Bone marrow (tissue), 2 donors: ENCODE results near the gene CSTF1.
"Not testable (repeated sequence)": the region's sequence is repeated elsewhere in the genome, so short reads cannot be mapped to it uniquely, and the experiment has no call there.

Experiments used
- DNase-seq, 2 donors: peaks; one replicate each; lab custom pipeline; 2025; lab: John Stamatoyannopoulos, UW

CSTF1 gene

DNA sequence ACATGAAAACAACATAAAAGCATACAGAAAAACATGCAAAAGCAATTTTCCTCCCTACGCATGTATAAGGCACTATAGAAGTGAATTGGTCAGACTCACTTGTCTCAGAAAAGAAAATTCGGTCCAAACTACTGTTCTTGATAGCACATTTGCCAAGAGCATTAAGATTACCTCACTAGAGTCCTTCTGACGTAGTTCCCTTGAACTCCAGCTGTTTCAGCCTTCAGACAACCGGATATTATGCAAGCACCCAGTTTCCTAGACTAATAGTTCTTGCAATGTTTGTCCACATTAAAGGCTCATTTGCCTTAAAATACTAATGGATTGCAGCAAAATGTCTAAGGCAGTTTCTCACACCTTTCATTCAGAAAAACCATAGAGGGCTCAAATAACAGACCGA lies 17.1 kb downstream of the CSTF1 start:
- peak in 1 of 2 donors; percentile 41 for DNase-seq

DNA sequence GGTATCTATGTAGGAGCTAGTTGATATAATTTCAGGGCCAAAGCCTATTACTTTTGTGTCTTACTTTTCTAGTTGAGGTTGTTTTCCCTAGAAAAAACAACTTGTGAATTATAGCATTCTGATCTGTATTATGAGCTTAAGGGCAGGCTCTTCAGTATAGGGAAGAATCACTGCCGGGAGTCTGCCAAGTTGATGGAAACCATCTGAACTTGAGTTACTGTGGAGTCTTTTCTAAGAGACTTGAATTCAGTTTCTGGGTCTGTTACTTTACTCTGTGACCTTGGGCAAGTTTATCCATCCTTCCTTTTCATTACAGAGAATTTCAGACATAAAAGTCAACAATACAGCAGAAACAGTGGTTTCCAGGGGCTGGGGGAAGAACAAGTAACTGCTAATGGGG lies 17.5 kb downstream of the CSTF1 start:
- DNase-seq = no peak

DNA sequence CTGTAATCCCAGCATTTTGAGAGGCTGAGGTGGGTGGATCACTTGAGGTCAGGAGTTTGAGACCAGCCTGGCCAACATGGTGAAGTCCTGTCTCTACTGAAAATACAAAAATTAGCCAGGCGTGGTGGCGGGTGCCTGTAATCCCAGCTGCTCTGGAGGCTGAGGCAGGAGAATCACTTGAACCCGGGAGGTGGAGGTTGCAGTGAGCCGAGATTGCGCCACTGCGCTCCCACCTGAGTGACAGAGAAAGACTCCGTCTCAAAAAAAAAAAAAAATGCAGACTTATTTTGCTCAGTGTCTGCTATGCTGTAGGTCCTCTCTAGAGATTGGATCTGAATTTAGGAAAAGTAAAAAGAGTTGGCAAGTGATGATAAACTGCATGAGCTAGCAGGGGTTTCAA lies 18.8 kb downstream of the CSTF1 start:
- DNase-seq = not testable (repeated sequence)

DNA sequence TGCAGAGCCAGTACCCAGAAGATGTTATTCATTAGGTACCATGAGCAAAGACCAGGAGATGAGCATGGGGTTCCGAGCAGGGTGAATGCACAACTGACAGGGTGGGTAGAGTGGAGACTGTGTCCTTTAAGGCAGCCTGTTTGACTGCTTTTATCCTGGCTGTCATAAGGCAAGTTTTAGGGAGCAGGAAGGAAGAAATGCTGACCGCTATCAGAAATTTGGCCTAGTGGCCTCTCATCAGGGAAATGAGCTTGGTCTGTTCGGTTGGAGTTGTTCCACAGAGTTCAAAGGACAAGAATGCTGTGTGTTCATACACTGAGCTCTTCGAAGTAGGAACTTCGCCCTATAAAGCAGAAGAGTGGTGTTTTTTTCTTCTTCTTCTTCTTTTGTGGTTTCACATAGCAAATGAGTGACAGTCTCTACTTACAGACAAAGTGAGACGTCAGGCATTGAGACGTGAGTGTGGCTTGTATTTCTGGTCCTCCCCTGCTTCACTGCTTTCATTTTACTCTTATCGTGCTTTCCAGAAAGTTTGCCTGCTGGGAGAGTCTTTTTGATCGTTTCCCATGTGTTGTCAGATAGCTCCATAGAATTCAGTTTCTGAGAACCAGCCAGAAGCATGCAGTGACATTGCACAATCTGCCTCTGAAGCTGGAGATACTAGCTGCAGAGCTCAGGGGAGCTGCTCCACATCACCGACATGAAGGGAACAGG lies 19.5 kb downstream of the CSTF1 start, which contains the start of gene CASS4:
CASS4 (plus strand) TSS at position 502 of the 714 bp plus-strand sequence; CDS start at position 701, 199 bp downstream.
- DNase-seq = peak in 1 of 2 donors; percentile 82

DNA sequence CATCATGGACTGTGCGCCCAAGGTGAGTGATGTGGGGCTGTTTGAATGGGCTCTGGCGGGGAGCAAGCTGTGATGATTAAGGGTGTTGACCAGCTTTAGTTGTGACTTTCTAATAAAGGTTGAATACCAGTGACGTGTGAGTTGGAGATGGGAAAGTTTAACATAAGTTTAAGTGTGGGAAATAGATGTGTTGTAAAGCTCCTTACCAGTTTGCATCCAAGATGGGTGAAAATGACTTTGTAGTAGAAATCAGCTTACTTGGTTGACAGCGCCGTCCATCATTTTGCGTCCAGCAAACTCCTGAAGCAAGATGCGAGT lies 20.0 kb downstream of the CSTF1 start:
- no peak for DNase-seq

DNA sequence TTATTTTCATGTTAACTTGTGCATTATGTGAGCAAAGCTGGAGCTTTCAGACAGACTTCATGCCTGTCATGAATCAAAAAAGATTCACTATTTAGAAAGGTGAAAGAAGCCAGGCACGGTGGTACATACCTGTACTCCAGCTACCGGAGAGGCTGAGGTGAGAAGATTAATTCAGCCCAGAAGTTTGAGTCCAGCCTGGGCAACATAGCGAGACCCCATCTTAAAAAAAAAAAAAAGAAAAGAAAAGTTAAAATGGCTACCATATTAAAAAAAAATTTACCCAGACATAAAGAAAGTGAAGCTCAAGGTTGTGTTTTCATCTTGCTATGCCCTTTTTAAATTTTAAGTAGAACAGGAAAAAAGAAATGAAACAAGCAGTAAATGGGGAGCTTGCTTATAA lies 20.5 kb downstream of the CSTF1 start:
- DNase-seq = no peak

DNA sequence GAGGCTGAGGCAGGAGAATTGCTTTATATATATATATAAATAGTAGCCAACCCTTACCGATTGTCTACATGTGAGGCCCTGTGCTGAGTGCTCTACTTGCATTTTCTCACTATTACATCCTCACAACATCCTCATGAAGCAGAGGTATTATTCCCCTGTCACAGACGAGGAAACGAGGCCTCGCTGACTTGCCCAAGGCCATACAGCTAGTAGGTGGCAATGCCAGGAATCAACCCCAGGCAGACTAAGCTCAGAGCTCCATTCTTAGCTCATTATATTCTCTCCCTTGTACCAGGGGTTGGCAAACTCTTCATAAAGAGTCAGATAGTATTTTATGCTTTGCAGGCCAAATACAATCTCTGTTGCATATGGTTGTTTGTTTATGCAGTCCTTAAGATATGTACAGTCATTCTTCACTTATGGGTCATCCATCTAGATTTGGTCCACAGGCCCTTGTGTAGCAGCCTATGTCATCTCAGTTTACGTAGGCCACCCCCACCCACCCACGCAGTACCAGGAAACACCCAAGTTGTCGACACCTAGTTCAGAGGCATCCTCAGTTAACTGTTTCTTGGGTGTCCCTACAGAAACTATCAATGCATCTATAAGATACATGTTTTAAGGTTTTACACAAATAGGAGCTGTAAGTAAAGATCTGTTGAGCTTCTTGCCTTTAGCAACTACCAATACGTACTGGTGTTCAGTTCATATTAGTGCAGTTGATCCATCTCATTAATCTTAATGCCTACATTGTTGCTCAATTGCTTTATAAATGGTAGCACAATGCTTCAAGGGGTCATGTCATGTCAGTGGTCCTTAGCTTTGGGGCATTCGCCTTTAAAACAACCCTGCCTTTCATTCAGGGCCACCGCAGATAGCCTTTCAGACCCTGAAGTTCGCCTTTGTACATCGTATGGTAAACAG lies 22.7 kb downstream of the CSTF1 start:
- DNase-seq = no peak

DNA sequence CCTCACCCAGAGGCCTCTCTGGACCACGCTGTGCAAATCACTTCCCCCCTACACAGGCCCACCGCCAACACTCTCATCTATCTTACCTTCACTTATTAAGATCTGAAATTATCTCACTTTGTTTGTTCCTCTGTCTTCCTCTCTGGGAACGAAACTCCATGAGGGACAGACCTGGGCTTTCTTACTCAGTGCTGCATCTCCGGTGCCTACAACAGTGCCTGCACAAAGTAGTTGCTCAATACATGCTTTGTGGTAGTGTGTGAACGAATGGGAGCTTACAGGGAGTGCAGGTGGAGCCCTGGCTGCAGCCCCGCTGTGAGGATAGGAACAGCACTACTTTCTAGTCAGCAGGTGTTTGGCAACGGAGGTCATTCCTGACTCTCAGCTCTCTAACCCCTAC lies 25.0 kb downstream of the CSTF1 start:
- DNase-seq = no peak

DNA sequence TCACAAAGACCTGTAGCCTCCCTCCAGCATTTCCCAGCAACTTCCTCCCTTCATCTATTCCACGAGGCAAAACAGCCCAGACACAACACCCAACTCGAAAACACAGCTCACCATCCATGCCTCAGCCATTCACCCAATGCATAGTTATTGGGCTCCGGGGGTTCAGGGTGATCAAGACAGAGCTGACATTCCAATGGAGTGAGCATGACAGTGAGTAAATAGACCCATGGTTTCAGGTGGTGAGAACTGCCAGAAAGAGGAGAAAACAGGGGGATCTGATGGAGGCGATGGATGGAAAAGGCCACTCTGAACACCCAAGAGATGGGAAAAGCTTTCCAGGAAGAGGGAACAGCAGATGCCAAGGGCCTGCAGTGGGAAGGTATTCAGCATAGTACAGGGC lies 25.5 kb downstream of the CSTF1 start:
- no peak for DNase-seq

DNA sequence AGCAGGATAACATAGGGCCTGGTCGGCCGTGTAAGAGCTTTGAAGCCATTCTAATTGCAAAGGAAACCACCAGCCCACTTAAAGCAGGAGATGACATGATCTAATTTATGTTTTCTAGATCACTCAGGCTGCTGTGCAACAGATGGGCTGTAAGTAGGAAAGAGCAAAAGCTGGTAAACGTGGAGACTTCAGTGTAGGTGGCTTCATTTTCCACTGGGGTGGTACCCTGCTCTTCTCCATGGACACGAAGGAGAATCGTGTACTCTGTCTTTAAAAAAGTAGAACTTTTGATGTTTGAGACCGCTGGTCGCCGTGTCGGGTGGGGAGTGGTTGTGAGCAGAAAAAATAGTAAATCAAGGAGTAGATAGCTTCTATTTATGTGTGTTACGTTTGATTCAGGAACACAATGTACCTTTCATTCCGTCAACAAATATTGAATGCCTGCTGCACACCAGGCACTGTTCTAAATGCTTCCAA lies 26.0 kb downstream of the CSTF1 start:
- peak in 1 of 2 donors; percentile 50 for DNase-seq

DNA sequence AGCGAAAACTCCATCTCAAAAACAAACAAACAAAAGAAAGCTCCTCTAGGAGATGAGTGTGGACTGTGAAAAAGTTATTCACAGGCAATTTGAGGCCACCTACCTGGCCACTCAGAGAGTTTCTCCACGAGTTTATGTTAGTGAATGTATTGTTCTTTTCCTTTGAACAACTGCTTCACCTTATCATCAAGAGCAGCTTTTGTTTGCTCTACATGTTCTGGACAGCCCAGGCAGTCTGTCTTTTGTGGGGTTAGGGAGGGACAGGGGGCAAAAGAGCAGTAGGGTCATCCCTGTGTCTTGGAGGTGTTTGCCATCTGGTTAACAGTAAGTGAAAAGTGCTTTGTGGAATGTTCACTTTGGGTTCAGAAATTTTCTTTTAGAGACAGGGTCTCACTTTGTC lies 27.6 kb downstream of the CSTF1 start:
- DNase-seq = no peak

DNA sequence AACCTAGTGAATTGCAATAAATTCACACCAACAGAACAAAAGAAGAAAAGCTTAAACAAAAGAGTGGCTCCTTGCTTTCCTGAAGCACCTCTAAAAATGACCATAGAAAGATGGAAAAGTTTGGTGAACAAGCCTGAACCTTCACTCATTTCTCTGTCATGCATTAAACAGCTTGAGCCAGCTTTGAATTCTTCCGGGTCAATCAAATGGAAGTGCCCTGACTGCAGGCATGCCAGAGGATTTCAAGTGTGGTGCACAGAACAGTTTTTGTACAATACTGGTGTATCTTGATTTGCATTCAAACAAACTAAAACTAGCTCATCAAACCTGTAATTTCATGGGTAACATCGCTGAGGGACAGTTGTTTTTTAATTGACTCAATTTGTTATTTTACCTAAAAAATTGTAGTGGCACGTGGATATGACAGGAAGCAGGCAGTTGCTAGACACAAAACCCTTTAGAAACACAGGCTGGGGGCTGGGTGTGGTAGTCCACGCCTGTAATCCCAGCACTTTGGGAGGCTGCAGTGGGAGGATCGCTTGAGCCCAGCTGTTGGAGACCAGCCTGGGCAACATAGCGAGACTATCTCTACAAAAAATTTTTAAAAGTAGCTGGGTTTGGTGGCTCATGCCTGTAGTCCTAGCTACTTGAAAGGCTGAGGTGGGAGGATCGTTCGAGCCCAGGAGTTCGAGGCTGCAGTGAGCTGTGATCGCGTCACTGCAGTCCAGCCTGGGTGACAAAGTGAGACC lies 28.7 kb downstream of the CSTF1 start:
- no peak for DNase-seq

DNA sequence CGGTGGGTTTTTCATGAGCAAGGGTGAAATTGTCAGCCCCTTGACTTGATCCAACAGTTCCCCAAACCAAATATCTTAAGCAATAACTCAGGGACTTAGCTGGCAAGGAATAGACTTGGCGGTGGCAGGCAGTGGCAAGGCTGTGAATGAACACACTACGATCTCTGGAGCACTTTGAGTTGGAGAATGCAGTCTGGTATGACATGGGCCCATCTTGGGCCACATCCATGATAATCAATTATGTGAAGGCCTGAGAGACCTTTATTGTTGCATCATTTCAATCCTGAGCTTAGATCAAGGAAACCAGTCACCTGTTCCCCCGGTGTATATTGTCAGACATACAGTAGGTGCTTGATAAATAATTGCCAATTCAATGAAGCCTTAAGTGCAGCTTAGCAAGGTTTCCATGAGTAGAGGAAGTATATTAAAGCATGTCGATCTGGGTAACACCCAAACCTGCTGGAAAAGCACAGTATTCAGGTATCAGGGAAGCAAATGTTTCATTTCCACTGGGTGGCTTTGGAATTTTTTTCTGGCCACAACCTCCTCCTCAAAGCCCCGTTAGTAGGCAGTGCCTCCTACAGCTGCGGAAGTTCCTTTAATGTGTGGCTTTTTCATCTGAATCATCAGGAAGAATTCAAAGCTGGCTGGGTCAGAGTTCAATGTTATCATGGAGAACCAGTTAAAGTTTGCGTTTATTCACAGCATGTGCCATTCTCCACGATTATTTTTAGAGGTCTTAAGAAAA lies 29.8 kb downstream of the CSTF1 start:
- DNase-seq = peak in 1 of 2 donors; percentile 58

DNA sequence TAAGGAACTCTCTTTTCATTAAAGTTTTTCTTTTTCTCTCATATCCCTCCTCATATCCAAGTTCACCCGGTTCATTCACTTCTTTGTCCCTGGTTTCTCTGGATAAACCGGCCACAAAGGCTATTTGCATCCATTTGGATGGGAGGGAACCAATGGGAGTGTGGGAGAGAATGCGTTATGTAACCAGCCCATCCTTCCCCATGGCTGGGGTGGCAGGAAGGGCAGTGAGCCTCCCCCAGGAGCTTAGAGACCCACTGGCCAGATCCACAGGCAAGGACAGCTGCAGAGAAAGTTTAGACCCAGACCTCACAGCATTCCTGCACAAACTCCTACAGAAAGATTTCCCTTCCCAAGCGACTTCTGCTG lies 30.4 kb downstream of the CSTF1 start:
- no peak for DNase-seq

DNA sequence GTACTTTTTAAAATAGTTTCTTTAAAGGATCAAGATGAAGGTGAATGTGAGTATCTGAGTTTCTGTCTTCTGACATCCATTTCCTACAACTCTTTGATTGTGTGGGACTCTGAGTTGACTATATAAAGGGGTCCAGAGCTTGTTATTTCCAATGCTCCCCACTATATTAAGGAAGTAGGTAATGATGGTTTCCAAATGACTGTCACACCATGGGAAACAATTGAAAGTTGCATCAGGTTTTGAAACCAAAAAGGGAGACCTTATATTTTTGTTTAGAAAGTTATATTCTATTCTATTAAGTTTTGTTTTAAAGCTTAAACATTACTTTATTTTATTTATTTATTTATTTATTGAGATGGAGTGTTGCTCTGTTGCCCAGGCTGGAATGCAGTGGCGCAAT lies 30.8 kb downstream of the CSTF1 start:
- DNase-seq = no peak

DNA sequence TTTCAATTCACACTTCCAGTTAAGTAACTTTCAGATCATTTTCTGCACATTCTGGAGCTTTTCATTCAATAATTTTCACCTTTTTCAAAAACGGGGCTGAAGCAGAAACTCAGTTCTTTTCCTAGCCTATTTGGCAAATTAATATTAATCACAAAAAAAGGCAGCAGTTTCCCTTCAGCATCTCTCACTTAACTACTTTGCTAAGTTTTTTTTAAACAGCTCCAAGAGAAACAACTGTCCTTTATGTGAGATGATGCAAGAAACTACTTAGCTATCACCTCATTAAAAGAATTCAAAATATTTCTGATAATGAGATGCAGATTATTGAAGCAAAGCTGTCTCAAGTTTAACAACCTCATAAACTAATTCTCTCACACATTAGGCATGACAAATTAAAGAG lies 31.4 kb downstream of the CSTF1 start:
- no peak for DNase-seq

DNA sequence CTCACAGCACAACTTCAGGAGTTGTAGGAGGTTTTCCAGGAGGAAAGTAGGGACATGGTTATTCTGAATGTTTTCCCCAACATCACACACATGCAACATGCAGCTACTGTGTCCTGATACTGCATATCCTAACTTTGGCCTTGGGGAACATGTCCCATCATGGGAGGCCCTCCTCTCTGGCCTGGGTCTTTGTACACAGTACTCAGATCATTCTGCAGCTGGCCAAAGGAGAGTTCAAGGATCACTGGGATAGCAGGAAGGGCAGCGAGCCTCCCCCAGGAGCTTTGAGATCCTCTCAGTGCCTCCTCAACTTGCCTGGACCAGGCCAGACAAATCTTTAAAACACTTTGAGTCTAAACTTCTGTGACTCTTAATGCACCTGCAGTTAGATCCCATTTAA lies 32.5 kb downstream of the CSTF1 start:
- no peak for DNase-seq

DNA sequence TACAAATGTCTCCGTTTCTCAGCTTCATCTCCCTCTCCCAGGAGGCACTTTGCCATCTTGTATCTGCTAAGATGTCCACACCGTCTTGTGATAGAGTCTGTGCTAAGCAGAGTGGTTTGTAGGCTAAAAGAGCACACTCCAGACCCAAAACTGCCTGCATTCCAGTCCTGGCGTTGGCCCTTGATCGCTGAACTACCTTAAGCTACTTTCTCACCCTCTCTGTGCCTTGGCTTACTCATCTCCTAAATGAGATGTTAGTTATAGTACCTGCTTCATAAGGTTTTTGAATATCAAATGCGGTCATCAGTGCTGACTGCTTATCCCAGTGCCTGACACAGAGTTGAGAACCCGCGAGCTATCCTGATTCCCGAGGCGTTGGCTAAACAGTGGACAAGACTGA lies 33.6 kb downstream of the CSTF1 start:
- no peak for DNase-seq

DNA sequence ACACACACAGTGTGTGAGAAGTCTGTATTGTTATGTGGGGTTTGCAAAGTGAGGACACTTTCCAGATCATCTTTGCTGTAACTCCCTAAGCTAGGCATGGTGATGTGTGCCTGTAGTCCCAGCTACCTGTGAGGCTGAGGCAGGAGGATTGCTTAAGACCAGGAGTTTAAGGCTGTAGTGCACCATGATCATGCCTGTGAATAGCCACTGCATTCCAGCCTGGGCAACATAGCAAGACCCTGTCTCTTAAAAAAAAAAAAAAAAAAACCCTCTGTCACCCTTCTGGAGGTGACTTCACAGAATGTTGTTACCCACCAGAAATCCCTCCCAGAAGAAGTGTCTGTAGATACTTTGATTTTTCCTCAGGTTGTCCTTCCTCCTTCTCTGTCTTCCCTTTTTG lies 34.5 kb downstream of the CSTF1 start:
- no peak for DNase-seq

DNA sequence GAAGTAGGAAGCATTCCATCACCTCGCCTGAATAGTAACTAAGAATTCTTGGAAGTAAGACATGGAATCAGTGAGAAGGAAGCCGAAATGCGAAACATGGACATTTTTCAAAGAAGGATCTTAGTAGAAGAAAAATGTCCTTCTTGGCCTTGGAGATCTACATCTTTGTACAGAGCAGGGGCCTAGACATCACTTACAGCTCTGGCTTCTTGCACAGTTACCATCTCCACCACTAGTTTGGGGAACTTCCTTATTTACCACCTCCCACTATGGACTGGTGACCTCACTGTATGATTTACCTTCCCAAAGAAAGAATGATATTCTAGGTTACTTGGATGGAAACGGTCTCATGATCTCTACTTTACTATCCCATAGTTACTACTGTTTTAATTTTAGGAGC lies 35.4 kb downstream of the CSTF1 start:
- DNase-seq = no peak

DNA sequence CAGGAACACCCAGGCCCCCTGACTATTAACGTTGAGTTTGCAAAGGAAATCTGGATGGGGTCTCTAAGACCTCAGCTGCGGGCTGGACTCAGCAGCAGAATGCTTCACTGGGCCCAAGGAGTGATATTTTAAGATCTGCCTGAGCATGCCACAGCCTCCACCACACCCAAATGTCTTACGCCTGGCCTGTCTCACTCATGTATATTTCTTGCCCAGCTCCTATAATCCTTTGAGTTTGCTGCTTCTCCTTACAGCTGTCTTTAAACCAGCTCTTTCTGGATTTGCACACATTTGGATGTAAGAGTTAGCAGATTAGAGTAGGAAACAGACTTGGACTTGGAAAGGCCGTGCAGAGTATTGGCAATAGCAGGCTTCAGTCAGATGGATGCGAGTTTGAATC lies 36.0 kb downstream of the CSTF1 start:
- DNase-seq = no peak

DNA sequence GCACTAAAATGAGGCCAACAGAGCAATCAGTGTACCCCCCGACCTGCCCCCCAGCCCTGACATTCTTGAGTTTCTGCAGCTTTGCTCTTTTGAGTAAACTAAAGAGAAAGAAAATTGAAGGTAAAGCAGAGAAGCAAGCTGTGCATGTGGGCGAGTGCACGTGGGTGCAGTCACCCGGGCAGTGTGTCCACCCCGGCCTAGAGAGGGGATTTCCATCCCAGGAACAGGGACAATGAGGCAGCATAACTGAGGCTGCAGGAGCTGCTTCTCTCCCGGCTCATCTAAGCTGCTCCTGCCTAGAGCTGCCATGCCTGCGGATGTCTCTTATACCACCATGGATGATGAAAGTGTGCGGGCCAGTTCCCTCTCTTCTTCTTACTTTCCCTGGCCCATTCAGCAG lies 36.4 kb downstream of the CSTF1 start:
- DNase-seq = no peak
